Esophagus squamous epithelium (tissue), 5 donors: ENCODE data around the gene NFIB. TPM values are rescaled to one million over a fixed set of nuclear protein-coding genes. Genes with fewer than 3 reads are reported as not detected.
A peak's percentile ranks its signal among the peaks of the same experiment; 100 is the strongest.

Source experiments
- DNase-seq: peaks from one replicate; lab custom pipeline; 2025; lab: John Stamatoyannopoulos, UW
- H3K27ac ChIP-seq, 4 donors: fragments of 200-600 bp; sonication (generic); one replicate each; pipeline ENCODE4 v1.5.1; 2016 to 2019; ENCODE audit warnings: mild to moderate bottlenecking in 1 of 4
- H3K27me3 ChIP-seq, 4 donors: fragments of 200-600 bp; sonication (generic); 1 replicate in 3 of 4; 2 replicates in 1 of 4; pipeline versions ENCODE4 v1.5.1 to v1.6.0; 2017 to 2021; ENCODE audit warnings: antibody characterized with exemption in 1 of 4
- H3K36me3 ChIP-seq, 3 donors: fragments of 200-600 bp; sonication (generic); one replicate each; pipeline ENCODE4 v1.5.1; 2016 to 2019
- H3K4me1 ChIP-seq, 3 donors: fragments of 200-600 bp; sonication (generic); one replicate each; pipeline ENCODE4 v1.5.1; 2017 to 2019
- H3K4me3 ChIP-seq, 4 donors: fragments of 200-600 bp; sonication (generic); 1 replicate in 3 of 4; 2 replicates in 1 of 4; pipeline ENCODE4 v1.5.1; 2016 to 2019; ENCODE audit warnings: mild to moderate bottlenecking in 2 of 4, moderate library complexity in 1 of 4
- H3K9me3 ChIP-seq, 3 donors: fragments of 200-600 bp; sonication (generic); one replicate each; pipeline ENCODE4 v1.5.1; 2016 to 2019
- CTCF ChIP-seq, 6 experiments: fragments of 450-650 bp in 4 of 6; fragments of 200-600 bp in 2 of 6; sonication (generic) in 2 of 6; IDR thresholded peaks; one replicate each; pipeline ENCODE4 v1.5.1; 2016 to 2019; ENCODE audit warnings: antibody characterized with exemption in 6 of 6, mild to moderate bottlenecking in 4 of 6, moderate library complexity in 4 of 6
- POLR2A ChIP-seq, 4 donors: fragments of 450-650 bp; IDR thresholded peaks; one replicate each; pipeline ENCODE4 v1.6.1; 2017; ENCODE audit warnings: antibody characterized with exemption in 4 of 4, mild to moderate bottlenecking in 4 of 4, moderate library complexity in 3 of 4
- WGBS, 2 donors: methylation state at CpG; one replicate each; pipeline ENCODE4 v1.1.5; 2018; 5-methylcytosine and 5-hydroxymethylcytosine counted together
- intact Hi-C: fragments of 100-400 bp; cut with DNase I; formaldehyde crosslinking; loops from one replicate; pipeline ENCODE4 v1.15.0; 2022
- total RNA-seq, 4 donors: library from RNA; depleted of rRNA; stranded (reverse); fragments of >200 nt; gene quantifications; one replicate each; pipeline ENCODE4 v1.1.0, GENCODE V29; 2016
- donor health status: DM: yes; HTN: yes; CAD: no.

The NFIB gene
- total RNA-seq, 4 donors from 2014 or later = 16.8 to 38.1 (median 23.0) TPM

- Histone ChIP-seq H3K27me3 (peaks cover 0 to 61% (median 2%) of the 10 kb centered on the region in 4 donors), H3K36me3 (no peaks in the 10 kb centered on the region), H3K27ac (peak overlapping the region; percentile 61 to 90 (median 88)), H3K4me3 (peak overlapping the region in 3 of 4 donors; percentile 56 to 64 (median 58)), H3K4me1 (peaks cover 13 to 78% (median 19%) of the 10 kb centered on the region in 3 donors), H3K9me3 (no peaks in the 10 kb centered on the region)
- intact Hi-C loops = no loop called here
- WGBS, 2 donors = 65 to 86% methylated on average over 6 to 9 of the region's 11 CpGs
- no peak for DNase-seq
- TF ChIP-seq CTCF (IDR thresholded peaks at IDR 0.05) (no peak), POLR2A (IDR thresholded peaks at IDR 0.05) (no peak)
Observed at GRCh38 chr9:14350754-14351153, 36.8 kb upstream of the NFIB start.

- Histone ChIP-seq H3K27me3 (peaks cover 0 to 65% (median 2%) of the 10 kb centered on the region in 4 donors), H3K36me3 (no peaks in the 10 kb centered on the region), H3K4me1 (peaks cover 13 to 78% (median 19%) of the 10 kb centered on the region in 3 donors), H3K9me3 (no peaks in the 10 kb centered on the region), H3K4me3 (peak overlapping the region in 3 of 4 donors; percentile 56 to 64 (median 58)), H3K27ac (peak overlapping the region; percentile 61 to 90 (median 88))
- WGBS, 2 donors = 25 to 70% methylated on average over 6 to 10 of the region's 10 CpGs
- intact Hi-C loops = no loop called here
- DNase-seq = no peak
- TF ChIP-seq CTCF (IDR thresholded peaks at IDR 0.05) = no peak
- no peak for TF ChIP-seq POLR2A (IDR thresholded peaks at IDR 0.05)
Observed at GRCh38 chr9:14350349-14350728, 36.4 kb upstream of the NFIB start.

GRCh38 chr9:14349447-14350348 lies 35.8 kb upstream of the NFIB start:
- no peaks in the 10 kb centered on the region for H3K9me3 ChIP-seq
- H3K4me1 ChIP-seq = peaks cover 13 to 82% (median 20%) of the 10 kb centered on the region in 3 donors
- intact Hi-C loops = no loop called here
- H3K4me3 ChIP-seq = peak overlapping the region; percentile 27 to 64 (median 57)
- peaks cover 0 to 71% (median 2%) of the 10 kb centered on the region in 4 donors for H3K27me3 ChIP-seq
- no peaks in the 10 kb centered on the region for H3K36me3 ChIP-seq
- 28 to 34% methylated on average over 26 to 38 of the region's 42 CpGs for WGBS, 2 donors
- peak overlapping the region; percentile 61 to 90 (median 88) for H3K27ac ChIP-seq
- no peak for DNase-seq
- TF ChIP-seq CTCF (IDR thresholded peaks at IDR 0.05) (no peak), POLR2A (IDR thresholded peaks at IDR 0.05) (no peak)

- Histone ChIP-seq H3K4me1 (peaks cover 13 to 88% (median 22%) of the 10 kb centered on the region in 3 donors), H3K4me3 (peak overlapping the region; percentile 27 to 64 (median 57)), H3K27me3 (peaks cover 0 to 77% (median 2%) of the 10 kb centered on the region in 4 donors), H3K9me3 (no peaks in the 10 kb centered on the region), H3K27ac (peak overlapping the region; percentile 61 to 90 (median 88)), H3K36me3 (no peaks in the 10 kb centered on the region)
- intact Hi-C loops = no loop called here
- no peak for DNase-seq
- no peak for TF ChIP-seq POLR2A (IDR thresholded peaks at IDR 0.05)
- TF ChIP-seq CTCF (IDR thresholded peaks at IDR 0.05) = no peak
- WGBS, 2 donors = 1 to 11% methylated on average over 13 to 14 of the region's 15 CpGs
Observed at GRCh38 chr9:14349146-14349446, 35.2 kb upstream of the NFIB start.
